GM23338 (cell line): Measurements from ENCODE around the gene SORL1-AS1.

Experiments used
- ATAC-seq: fragments of 200-7000 bp; cut with Tn5 transposase; 3 replicates; pipeline ENCODE4 v1.9.1; 2020
- DNase-seq: peaks from one replicate; pipeline ENCODE4 v3.0.0-alpha.2; 2015; ENCODE audit warnings: low spot score
- H2AFZ ChIP-seq: fragments of 200-600 bp; sonication (generic); 2 replicates; pipeline ENCODE4 v1.8.0; 2016; ENCODE audit warnings: antibody characterized with exemption, mild to moderate bottlenecking, moderate library complexity
- H3F3A ChIP-seq: fragments of 200-600 bp; sonication (generic); replicated peaks from 2 replicates; pipeline ENCODE4 v1.8.0; 2017; ENCODE audit warnings: antibody characterized with exemption, mixed run types, low read depth
- H3K27ac ChIP-seq: fragments of 200-600 bp; sonication (generic); 2 replicates; pipeline ENCODE4 v1.6.1; 2016; ENCODE audit warnings: low read depth
- H3K27me3 ChIP-seq: fragments of 200-600 bp; sonication (generic); 2 replicates; pipeline ENCODE4 v1.8.0; 2016; ENCODE audit warnings: mild to moderate bottlenecking, mixed run types, moderate library complexity; ENCODE audit not compliant: insufficient read depth
- H3K36me3 ChIP-seq: fragments of 200-600 bp; sonication (generic); 2 replicates; pipeline ENCODE4 v1.8.0; 2016; ENCODE audit warnings: mild to moderate bottlenecking; ENCODE audit not compliant: insufficient read depth
- H3K4me1 ChIP-seq: fragments of 200-600 bp; sonication (generic); 2 replicates; pipeline ENCODE4 v1.8.0; 2016; ENCODE audit warnings: mild to moderate bottlenecking, moderate library complexity; ENCODE audit not compliant: insufficient read depth
- H3K4me2 ChIP-seq: fragments of 200-600 bp; sonication (generic); 2 replicates; pipeline ENCODE4 v1.7.1; 2017; ENCODE audit warnings: mixed run types
- H3K4me3 ChIP-seq: fragments of 200-600 bp; sonication (generic); 2 replicates; pipeline ENCODE4 v1.6.1; 2016; ENCODE audit warnings: mixed run types
- H3K79me2 ChIP-seq: fragments of 200-600 bp; sonication (generic); replicated peaks from 2 replicates; pipeline ENCODE4 v1.8.0; 2017; ENCODE audit warnings: mild to moderate bottlenecking; ENCODE audit not compliant: insufficient read depth
- H3K9me2 ChIP-seq: fragments of 200-600 bp; sonication (generic); 2 replicates; pipeline ENCODE4 v1.8.0; 2017; ENCODE audit not compliant: insufficient read depth
- H4K20me1 ChIP-seq: fragments of 200-600 bp; sonication (generic); replicated peaks from 2 replicates; pipeline ENCODE4 v1.8.0; 2017; ENCODE audit warnings: mild to moderate bottlenecking; ENCODE audit not compliant: insufficient read depth
- H3K27ac Mint-ChIP-seq: 2 replicates; pipeline ENCODE4 v1.8.0; 2020; ENCODE audit warnings: inconsistent platforms, mild to moderate bottlenecking, moderate library complexity, mixed read lengths
- H3K27me3 Mint-ChIP-seq: 3 replicates; pipeline ENCODE4 v1.8.0; 2022; ENCODE audit warnings: low read depth, mild to moderate bottlenecking, moderate library complexity, mixed read lengths, inconsistent platforms; ENCODE audit not compliant: insufficient read depth, poor library complexity
- H3K36me3 Mint-ChIP-seq: 3 replicates; pipeline ENCODE4 v1.8.0; 2021; ENCODE audit warnings: low read depth, mild to moderate bottlenecking, inconsistent platforms, moderate library complexity, mixed read lengths
- H3K4me1 Mint-ChIP-seq: 3 replicates; pipeline ENCODE4 v1.8.0; 2020; ENCODE audit warnings: mild to moderate bottlenecking, inconsistent platforms, mixed read lengths
- H3K4me3 Mint-ChIP-seq: 3 replicates; pipeline ENCODE4 v1.8.0; 2021; ENCODE audit warnings: moderate library complexity, mild to moderate bottlenecking, inconsistent platforms, mixed read lengths
- H3K9me3 Mint-ChIP-seq: 3 replicates; pipeline ENCODE4 v1.8.0; 2020; ENCODE audit warnings: moderate library complexity, mild to moderate bottlenecking, inconsistent platforms, mixed read lengths
- CREB1 ChIP-seq: fragments of 250-450 bp; sonication (Bioruptor Pico); IDR thresholded peaks from 2 replicates; pipeline ENCODE4 v1.5.0; 2020; ENCODE audit warnings: low read depth, mild to moderate bottlenecking, moderate library complexity
- EZH2 ChIP-seq: fragments of 200-600 bp; sonication (generic); IDR thresholded peaks from one replicate; pipeline ENCODE4 v1.8.0; 2017; ENCODE audit warnings: antibody characterized with exemption, mild to moderate bottlenecking, low read depth; ENCODE audit not compliant: unreplicated experiment
- EZH2phosphoT487 ChIP-seq: fragments of 200-600 bp; sonication (generic); IDR thresholded peaks from one replicate; pipeline ENCODE4 v1.8.1; 2018; ENCODE audit warnings: antibody characterized with exemption; ENCODE audit not compliant: unreplicated experiment
- NANOG ChIP-seq: IDR thresholded peaks from 2 replicates; pipeline ENCODE4 v1.6.1; 2016; ENCODE audit warnings: antibody characterized with exemption, borderline replicate concordance
- POLR2AphosphoS5 ChIP-seq: IDR thresholded peaks from 2 replicates; pipeline ENCODE4 v1.6.1; 2016; ENCODE audit warnings: antibody characterized with exemption, low read depth
- ZNF114 ChIP-seq: fragments of 250-450 bp; sonication (Bioruptor Pico); IDR thresholded peaks from 2 replicates; pipeline ENCODE4 v1.5.0; 2020; ENCODE audit warnings: mild to moderate bottlenecking, moderate library complexity
- ZNF331 ChIP-seq: fragments of 250-450 bp; sonication (Bioruptor Pico); IDR thresholded peaks from 2 replicates; pipeline ENCODE4 v1.5.0; 2020; ENCODE audit warnings: low read depth, mild to moderate bottlenecking, moderate library complexity
- TF ChIP-seq, protein P1 (sequence below): fragments of 250-450 bp; sonication (Bioruptor Pico); IDR thresholded peaks from 2 replicates; pipeline ENCODE4 v1.5.0; 2020; ENCODE audit warnings: mild to moderate bottlenecking, moderate library complexity
- TF ChIP-seq, protein P2 (sequence below): IDR thresholded peaks from 2 replicates; pipeline ENCODE4 v1.6.1; 2016; ENCODE audit warnings: antibody characterized with exemption
- TF ChIP-seq, protein P3 (sequence below): IDR thresholded peaks from one replicate; pipeline ENCODE4 v1.6.1; 2018; ENCODE audit warnings: antibody characterized with exemption; ENCODE audit not compliant: unreplicated experiment

The SORL1-AS1 gene

DNA sequence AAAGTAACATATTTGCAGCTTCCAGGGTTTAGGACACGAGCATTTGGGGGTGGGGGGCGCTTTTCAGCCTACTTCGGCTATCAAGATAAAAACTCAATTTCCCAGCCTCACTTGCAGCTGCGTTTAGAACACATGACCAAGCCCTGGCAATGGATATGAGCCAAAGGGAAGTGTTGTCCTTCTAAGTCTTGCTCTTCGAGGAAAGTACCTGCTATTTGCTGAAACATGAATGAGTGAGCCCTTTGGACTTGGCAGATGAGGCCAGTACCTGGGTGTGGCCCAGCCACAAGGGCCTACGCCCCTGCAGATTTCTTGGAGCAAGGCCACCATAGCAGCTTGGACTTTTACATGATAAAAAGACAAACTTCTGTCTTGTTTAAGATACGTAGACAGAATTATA is 60.9 kb downstream of the SORL1-AS1 start (continued):
- TF ChIP-seq, protein P1, sequence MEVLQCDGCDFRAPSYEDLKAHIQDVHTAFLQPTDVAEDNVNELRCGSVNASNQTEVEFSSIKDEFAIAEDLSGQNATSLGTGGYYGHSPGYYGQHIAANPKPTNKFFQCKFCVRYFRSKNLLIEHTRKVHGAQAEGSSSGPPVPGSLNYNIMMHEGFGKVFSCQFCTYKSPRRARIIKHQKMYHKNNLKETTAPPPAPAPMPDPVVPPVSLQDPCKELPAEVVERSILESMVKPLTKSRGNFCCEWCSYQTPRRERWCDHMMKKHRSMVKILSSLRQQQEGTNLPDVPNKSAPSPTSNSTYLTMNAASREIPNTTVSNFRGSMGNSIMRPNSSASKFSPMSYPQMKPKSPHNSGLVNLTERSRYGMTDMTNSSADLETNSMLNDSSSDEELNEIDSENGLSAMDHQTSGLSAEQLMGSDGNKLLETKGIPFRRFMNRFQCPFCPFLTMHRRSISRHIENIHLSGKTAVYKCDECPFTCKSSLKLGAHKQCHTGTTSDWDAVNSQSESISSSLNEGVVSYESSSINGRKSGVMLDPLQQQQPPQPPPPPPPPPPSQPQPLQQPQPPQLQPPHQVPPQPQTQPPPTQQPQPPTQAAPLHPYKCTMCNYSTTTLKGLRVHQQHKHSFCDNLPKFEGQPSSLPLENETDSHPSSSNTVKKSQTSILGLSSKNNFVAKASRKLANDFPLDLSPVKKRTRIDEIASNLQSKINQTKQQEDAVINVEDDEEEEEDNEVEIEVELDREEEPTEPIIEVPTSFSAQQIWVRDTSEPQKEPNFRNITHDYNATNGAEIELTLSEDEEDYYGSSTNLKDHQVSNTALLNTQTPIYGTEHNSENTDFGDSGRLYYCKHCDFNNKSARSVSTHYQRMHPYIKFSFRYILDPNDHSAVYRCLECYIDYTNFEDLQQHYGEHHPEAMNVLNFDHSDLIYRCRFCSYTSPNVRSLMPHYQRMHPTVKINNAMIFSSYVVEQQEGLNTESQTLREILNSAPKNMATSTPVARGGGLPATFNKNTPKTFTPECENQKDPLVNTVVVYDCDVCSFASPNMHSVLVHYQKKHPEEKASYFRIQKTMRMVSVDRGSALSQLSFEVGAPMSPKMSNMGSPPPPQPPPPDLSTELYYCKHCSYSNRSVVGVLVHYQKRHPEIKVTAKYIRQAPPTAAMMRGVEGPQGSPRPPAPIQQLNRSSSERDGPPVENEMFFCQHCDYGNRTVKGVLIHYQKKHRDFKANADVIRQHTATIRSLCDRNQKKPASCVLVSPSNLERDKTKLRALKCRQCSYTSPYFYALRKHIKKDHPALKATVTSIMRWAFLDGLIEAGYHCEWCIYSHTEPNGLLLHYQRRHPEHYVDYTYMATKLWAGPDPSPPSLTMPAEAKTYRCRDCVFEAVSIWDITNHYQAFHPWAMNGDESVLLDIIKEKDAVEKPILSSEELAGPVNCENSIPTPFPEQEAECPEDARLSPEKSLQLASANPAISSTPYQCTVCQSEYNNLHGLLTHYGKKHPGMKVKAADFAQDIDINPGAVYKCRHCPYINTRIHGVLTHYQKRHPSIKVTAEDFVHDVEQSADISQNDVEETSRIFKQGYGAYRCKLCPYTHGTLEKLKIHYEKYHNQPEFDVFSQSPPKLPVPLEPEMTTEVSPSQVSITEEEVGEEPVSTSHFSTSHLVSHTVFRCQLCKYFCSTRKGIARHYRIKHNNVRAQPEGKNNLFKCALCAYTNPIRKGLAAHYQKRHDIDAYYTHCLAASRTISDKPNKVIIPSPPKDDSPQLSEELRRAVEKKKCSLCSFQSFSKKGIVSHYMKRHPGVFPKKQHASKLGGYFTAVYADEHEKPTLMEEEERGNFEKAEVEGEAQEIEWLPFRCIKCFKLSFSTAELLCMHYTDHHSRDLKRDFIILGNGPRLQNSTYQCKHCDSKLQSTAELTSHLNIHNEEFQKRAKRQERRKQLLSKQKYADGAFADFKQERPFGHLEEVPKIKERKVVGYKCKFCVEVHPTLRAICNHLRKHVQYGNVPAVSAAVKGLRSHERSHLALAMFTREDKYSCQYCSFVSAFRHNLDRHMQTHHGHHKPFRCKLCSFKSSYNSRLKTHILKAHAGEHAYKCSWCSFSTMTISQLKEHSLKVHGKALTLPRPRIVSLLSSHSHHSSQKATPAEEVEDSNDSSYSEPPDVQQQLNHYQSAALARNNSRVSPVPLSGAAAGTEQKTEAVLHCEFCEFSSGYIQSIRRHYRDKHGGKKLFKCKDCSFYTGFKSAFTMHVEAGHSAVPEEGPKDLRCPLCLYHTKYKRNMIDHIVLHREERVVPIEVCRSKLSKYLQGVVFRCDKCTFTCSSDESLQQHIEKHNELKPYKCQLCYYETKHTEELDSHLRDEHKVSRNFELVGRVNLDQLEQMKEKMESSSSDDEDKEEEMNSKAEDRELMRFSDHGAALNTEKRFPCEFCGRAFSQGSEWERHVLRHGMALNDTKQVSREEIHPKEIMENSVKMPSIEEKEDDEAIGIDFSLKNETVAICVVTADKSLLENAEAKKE (CRISPR knock-in tag): no peak
- TF ChIP-seq POLR2AphosphoS5 (no peak), EZH2phosphoT487 (no peak), CREB1 (CRISPR knock-in tag) (no peak), NANOG (no peak), EZH2 (no peak)
- TF ChIP-seq, protein P2, sequence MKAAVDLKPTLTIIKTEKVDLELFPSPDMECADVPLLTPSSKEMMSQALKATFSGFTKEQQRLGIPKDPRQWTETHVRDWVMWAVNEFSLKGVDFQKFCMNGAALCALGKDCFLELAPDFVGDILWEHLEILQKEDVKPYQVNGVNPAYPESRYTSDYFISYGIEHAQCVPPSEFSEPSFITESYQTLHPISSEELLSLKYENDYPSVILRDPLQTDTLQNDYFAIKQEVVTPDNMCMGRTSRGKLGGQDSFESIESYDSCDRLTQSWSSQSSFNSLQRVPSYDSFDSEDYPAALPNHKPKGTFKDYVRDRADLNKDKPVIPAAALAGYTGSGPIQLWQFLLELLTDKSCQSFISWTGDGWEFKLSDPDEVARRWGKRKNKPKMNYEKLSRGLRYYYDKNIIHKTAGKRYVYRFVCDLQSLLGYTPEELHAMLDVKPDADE: no peak

DNA sequence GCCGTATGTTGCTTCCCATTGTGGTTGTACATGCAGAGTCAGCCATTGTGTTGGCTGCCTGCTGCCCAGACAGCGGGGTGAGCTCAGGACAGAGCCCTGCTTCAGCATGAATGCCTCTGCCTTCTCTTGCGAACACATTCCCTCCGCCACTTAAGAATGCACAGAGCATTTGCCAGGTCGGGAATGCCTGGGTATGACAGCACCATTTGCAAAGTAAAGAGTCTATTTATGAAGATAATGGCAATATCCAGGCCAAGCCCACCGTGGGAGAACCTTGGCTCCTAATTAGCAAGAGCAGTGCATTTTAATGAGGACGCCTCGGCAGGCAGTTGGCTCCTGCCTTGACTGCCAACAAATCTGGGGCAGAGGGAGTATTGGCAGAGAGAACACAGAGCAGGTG is 63.1 kb downstream of the SORL1-AS1 start:
- no peaks in the 10 kb centered on the region for H3K79me2 ChIP-seq
- DNase-seq: peak; percentile 55
- H3K36me3 Mint-ChIP-seq: no peaks in the 10 kb centered on the region; the same call in 2 of the 3 replicates
- H3K4me2 ChIP-seq: peak overlapping the region; percentile 13
- TF ChIP-seq NANOG (no peak), ZNF114 (no peak), ZNF331 (CRISPR knock-in tag) (no peak), POLR2AphosphoS5 (no peak), EZH2 (no peak)
- TF ChIP-seq, protein P3, sequence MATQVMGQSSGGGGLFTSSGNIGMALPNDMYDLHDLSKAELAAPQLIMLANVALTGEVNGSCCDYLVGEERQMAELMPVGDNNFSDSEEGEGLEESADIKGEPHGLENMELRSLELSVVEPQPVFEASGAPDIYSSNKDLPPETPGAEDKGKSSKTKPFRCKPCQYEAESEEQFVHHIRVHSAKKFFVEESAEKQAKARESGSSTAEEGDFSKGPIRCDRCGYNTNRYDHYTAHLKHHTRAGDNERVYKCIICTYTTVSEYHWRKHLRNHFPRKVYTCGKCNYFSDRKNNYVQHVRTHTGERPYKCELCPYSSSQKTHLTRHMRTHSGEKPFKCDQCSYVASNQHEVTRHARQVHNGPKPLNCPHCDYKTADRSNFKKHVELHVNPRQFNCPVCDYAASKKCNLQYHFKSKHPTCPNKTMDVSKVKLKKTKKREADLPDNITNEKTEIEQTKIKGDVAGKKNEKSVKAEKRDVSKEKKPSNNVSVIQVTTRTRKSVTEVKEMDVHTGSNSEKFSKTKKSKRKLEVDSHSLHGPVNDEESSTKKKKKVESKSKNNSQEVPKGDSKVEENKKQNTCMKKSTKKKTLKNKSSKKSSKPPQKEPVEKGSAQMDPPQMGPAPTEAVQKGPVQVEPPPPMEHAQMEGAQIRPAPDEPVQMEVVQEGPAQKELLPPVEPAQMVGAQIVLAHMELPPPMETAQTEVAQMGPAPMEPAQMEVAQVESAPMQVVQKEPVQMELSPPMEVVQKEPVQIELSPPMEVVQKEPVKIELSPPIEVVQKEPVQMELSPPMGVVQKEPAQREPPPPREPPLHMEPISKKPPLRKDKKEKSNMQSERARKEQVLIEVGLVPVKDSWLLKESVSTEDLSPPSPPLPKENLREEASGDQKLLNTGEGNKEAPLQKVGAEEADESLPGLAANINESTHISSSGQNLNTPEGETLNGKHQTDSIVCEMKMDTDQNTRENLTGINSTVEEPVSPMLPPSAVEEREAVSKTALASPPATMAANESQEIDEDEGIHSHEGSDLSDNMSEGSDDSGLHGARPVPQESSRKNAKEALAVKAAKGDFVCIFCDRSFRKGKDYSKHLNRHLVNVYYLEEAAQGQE: no peak
- H2AFZ ChIP-seq: peak overlapping the region; percentile 91
- H3K9me3 Mint-ChIP-seq: peaks cover 6% of the 10 kb centered on the region; the same call in 1 of the 3 replicates
- H3K36me3 ChIP-seq: no peaks in the 10 kb centered on the region
- no peaks in the 10 kb centered on the region for H4K20me1 ChIP-seq
- no peaks in the 10 kb centered on the region for H3F3A ChIP-seq
- ATAC-seq: peak; percentile 99
- peak overlapping the region; percentile 57 for H3K27ac Mint-ChIP-seq
- peaks cover 16% of the 10 kb centered on the region for H3K4me1 ChIP-seq
- H3K27ac ChIP-seq: 0 out of 2 replicates have a peak overlapping the region, but pooled peaks have one; percentile 10
- H3K27me3 ChIP-seq: no peaks in the 10 kb centered on the region
- peaks cover 9% of the 10 kb centered on the region; the same call in 1 of the 2 replicates for H3K9me2 ChIP-seq
- H3K4me1 Mint-ChIP-seq: peaks cover 19% of the 10 kb centered on the region
- peak overlapping the region; percentile 25; the same call in 1 of the 3 replicates for H3K4me3 Mint-ChIP-seq
- H3K27me3 Mint-ChIP-seq: peaks cover 2% of the 10 kb centered on the region
- 0 out of 2 replicates have a peak overlapping the region, but pooled peaks have one; percentile 17 for H3K4me3 ChIP-seq
